ENCODE results near the gene PCDH10. TPM values are rescaled to one million over a fixed set of nuclear protein-coding genes. Genes with fewer than 3 reads are reported as not detected.

The PCDH10 gene
- total and polyA plus RNA-seq, 10 donors, result under 0.01 to 0.19 (median 0.06) TPM; not detected in 3

DNA sequence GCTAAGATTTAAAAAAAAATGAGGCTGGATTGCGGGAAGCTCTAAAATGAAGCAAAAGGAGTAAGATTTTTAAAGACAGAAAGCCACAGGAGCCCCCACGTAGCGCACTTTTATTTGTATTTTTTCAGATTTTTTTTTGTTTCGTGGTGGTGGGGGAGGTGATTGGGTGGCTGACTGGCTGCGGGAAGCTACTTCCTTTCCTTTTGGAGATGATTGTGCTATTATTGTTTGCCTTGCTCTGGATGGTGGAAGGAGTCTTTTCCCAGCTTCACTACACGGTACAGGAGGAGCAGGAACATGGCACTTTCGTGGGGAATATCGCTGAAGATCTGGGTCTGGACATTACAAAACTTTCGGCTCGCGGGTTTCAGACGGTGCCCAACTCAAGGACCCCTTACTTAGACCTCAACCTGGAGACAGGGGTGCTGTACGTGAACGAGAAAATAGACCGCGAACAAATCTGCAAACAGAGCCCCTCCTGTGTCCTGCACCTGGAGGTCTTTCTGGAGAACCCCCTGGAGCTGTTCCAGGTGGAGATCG lies 908 bp downstream of the PCDH10 start:
- peak overlapping the region in 6 of 8 donors; percentile 21 to 67 (median 34) for H3K4me3 ChIP-seq
- no peaks in the 10 kb centered on the region for H3K9me3 ChIP-seq
- no peak for DNase-seq
- no peak overlapping the region for H3K27ac ChIP-seq
- intact Hi-C loops (cut with DNase I; ENCODE audit: low total_unique reads), result no loop called here
- 3 to 7% (median 6%) methylated on average over 13 to 17 of the region's 17 CpGs for WGBS, 5 donors
- no peak for TF ChIP-seq POLR2A (IDR thresholded peaks at IDR 0.05)
- TF ChIP-seq, protein P1, sequence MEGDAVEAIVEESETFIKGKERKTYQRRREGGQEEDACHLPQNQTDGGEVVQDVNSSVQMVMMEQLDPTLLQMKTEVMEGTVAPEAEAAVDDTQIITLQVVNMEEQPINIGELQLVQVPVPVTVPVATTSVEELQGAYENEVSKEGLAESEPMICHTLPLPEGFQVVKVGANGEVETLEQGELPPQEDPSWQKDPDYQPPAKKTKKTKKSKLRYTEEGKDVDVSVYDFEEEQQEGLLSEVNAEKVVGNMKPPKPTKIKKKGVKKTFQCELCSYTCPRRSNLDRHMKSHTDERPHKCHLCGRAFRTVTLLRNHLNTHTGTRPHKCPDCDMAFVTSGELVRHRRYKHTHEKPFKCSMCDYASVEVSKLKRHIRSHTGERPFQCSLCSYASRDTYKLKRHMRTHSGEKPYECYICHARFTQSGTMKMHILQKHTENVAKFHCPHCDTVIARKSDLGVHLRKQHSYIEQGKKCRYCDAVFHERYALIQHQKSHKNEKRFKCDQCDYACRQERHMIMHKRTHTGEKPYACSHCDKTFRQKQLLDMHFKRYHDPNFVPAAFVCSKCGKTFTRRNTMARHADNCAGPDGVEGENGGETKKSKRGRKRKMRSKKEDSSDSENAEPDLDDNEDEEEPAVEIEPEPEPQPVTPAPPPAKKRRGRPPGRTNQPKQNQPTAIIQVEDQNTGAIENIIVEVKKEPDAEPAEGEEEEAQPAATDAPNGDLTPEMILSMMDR (IDR thresholded peaks at IDR 0.05 in 8 of 11, conservative IDR thresholded peaks at IDR 0.05 in 3 of 11), result no peak
- no peak for TF ChIP-seq POLR2AphosphoS5 (IDR thresholded peaks at IDR 0.05)
- H3K4me1 ChIP-seq, result peaks cover 12 to 72% (median 49%) of the 10 kb centered on the region in 6 donors
- peaks cover 13 to 100% (median 88%) of the 10 kb centered on the region in 7 donors for H3K27me3 ChIP-seq (replicated peaks in 1 of 7)
- no peaks in the 10 kb centered on the region for H3K36me3 ChIP-seq

DNA sequence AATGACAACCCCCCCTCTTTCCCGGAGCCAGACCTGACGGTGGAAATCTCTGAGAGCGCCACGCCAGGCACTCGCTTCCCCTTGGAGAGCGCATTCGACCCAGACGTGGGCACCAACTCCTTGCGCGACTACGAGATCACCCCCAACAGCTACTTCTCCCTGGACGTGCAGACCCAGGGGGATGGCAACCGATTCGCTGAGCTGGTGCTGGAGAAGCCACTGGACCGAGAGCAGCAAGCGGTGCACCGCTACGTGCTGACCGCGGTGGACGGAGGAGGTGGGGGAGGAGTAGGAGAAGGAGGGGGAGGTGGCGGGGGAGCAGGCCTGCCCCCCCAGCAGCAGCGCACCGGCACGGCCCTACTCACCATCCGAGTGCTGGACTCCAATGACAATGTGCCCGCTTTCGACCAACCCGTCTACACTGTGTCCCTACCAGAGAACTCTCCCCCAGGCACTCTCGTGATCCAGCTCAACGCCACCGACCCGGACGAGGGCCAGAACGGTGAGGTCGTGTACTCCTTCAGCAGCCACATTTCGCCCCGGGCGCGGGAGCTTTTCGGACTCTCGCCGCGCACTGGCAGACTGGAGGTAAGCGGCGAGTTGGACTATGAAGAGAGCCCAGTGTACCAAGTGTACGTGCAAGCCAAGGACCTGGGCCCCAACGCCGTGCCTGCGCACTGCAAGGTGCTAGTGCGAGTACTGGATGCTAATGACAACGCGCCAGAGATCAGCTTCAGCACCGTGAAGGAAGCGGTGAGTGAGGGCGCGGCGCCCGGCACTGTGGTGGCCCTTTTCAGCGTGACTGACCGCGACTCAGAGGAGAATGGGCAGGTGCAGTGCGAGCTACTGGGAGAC lies 1.6 kb downstream of the PCDH10 start:
- 3 to 7% (median 5%) methylated on average over 29 to 63 of the region's 63 CpGs for WGBS, 5 donors
- intact Hi-C loops (cut with DNase I; ENCODE audit: low total_unique reads), result no loop called here
- H3K27ac ChIP-seq, result no peak overlapping the region
- no peak for DNase-seq
- H3K4me1 ChIP-seq, result peaks cover 12 to 72% (median 49%) of the 10 kb centered on the region in 6 donors
- peaks cover 13 to 95% (median 82%) of the 10 kb centered on the region in 7 donors for H3K27me3 ChIP-seq (replicated peaks in 1 of 7)
- H3K4me3 ChIP-seq, result peak overlapping the region in 7 of 8 donors; percentile 4 to 67 (median 12)
- TF ChIP-seq, protein P1 (IDR thresholded peaks at IDR 0.05 in 8 of 11, conservative IDR thresholded peaks at IDR 0.05 in 3 of 11), result no peak
- no peak for TF ChIP-seq POLR2A (IDR thresholded peaks at IDR 0.05)
- H3K9me3 ChIP-seq, result no peaks in the 10 kb centered on the region
- no peaks in the 10 kb centered on the region for H3K36me3 ChIP-seq

DNA sequence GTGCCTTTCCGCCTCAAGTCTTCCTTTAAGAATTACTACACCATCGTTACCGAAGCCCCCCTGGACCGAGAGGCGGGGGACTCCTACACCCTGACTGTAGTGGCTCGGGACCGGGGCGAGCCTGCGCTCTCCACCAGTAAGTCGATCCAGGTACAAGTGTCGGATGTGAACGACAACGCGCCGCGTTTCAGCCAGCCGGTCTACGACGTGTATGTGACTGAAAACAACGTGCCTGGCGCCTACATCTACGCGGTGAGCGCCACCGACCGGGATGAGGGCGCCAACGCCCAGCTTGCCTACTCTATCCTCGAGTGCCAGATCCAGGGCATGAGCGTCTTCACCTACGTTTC lies 2.2 kb downstream of the PCDH10 start:
- WGBS, 5 donors, result 1 to 5% (median 2%) methylated on average over 22 to 31 of the region's 31 CpGs
- no peaks in the 10 kb centered on the region for H3K36me3 ChIP-seq
- peaks cover 12 to 89% (median 76%) of the 10 kb centered on the region in 7 donors for H3K27me3 ChIP-seq (replicated peaks in 1 of 7)
- no peaks in the 10 kb centered on the region for H3K9me3 ChIP-seq
- H3K27ac ChIP-seq, result no peak overlapping the region
- peaks cover 12 to 68% (median 47%) of the 10 kb centered on the region in 6 donors for H3K4me1 ChIP-seq
- H3K4me3 ChIP-seq, result peak overlapping the region in 7 of 8 donors; percentile 4 to 67 (median 12)
- DNase-seq, result no peak
- TF ChIP-seq POLR2AphosphoS5 (IDR thresholded peaks at IDR 0.05), result no peak
- no peak for TF ChIP-seq POLR2A (IDR thresholded peaks at IDR 0.05)
- TF ChIP-seq, protein P1 (IDR thresholded peaks at IDR 0.05 in 8 of 11, conservative IDR thresholded peaks at IDR 0.05 in 3 of 11), result no peak
- intact Hi-C loops (cut with DNase I; ENCODE audit: low total_unique reads), result no loop called here

Data from spleen (tissue), 11 donors.